Panc1 (cell line): ENCODE data around the gene PVRIG. TPM values are rescaled to one million over a fixed set of nuclear protein-coding genes. Genes with fewer than 3 reads are reported as not detected.
"Not testable (repeated sequence)": the region's sequence is repeated elsewhere in the genome, so short reads cannot be mapped to it uniquely, and the experiment has no call there.

Experiments used
- ATAC-seq: fragments of 200-7000 bp; cut with Tn5 transposase; 2 replicates; pipeline ENCODE4 v1.9.1; 2020; ENCODE audit warnings: mild to moderate bottlenecking, moderate library complexity
- BruUV-seq: library from RNA; stranded (reverse); fragments of 400-500 nt; replicated peaks from 2 replicates; lab custom pipeline; 2021; lab: Mats Ljungman, UMichigan
- CTCF ChIA-PET: fragments of 300-600 bp; sonication (Branson Sonifier 250); formaldehyde crosslinking; loops from one replicate; lab custom pipeline; 2022; ENCODE audit warnings: antibody characterized with exemption; lab: Charles Lee
- POLR2A ChIA-PET: fragments of 300-600 bp; sonication (Branson Sonifier 250); formaldehyde crosslinking; loops from one replicate; lab custom pipeline; 2022; ENCODE audit warnings: antibody characterized with exemption; lab: Charles Lee
- DNase-seq: peaks from one replicate; pipeline ENCODE4 v3.0.0-alpha.2; 2010; ENCODE audit warnings: low read depth, low spot score
- H3K27ac ChIP-seq: 2 replicates; pipeline ENCODE4 v1.5.1; 2011; ENCODE audit warnings: mild to moderate bottlenecking, low read length, inconsistent platforms
- H3K27me3 ChIP-seq: fragments of 200-500 bp; sonication (Bioruptor generic); 2 replicates; pipeline ENCODE4 v1.6.0; 2014; ENCODE audit warnings: low read length, inconsistent platforms; ENCODE audit not compliant: control insufficient read depth, insufficient read depth
- H3K36me3 ChIP-seq: fragments of 200-500 bp; sonication (Bioruptor generic); 2 replicates; pipeline ENCODE4 v1.5.1; 2014; ENCODE audit warnings: inconsistent platforms, mild to moderate bottlenecking, low read length, moderate library complexity; ENCODE audit not compliant: control insufficient read depth, insufficient read depth
- H3K4me1 ChIP-seq: 2 replicates; pipeline ENCODE4 v1.5.1; 2011; ENCODE audit warnings: inconsistent platforms, mild to moderate bottlenecking, low read length, moderate library complexity; ENCODE audit not compliant: control insufficient read depth, insufficient read depth
- H3K4me3 ChIP-seq, 2 experiments: 2 replicates each; pipeline ENCODE4 v1.5.1; 2011 to 2012; ENCODE audit warnings: low read depth in 2 of 2, low read length in 2 of 2, mild to moderate bottlenecking in 2 of 2, inconsistent platforms in 1 of 2, moderate library complexity in 1 of 2
- H3K9me3 ChIP-seq: fragments of 200-500 bp; sonication (Bioruptor generic); 2 replicates; pipeline ENCODE4 v1.5.1; 2014; ENCODE audit warnings: low read depth, mild to moderate bottlenecking, inconsistent platforms, low read length, moderate library complexity; ENCODE audit not compliant: control insufficient read depth, insufficient read depth
- CTCF ChIP-seq: fragments of 450-650 bp; IDR thresholded peaks from 2 replicates; pipeline ENCODE4 v1.5.1; 2017; ENCODE audit warnings: mild to moderate bottlenecking
- POLR2AphosphoS5 ChIP-seq: IDR thresholded peaks from 2 replicates; pipeline ENCODE4 v1.6.1; 2012; ENCODE audit warnings: mild to moderate bottlenecking, low read depth, low read length, moderate library complexity
- REST ChIP-seq, 2 experiments: IDR thresholded peaks; 2 replicates each; pipeline ENCODE4 v1.6.1; 2011 to 2012; ENCODE audit warnings: low read depth in 2 of 2, control low read depth in 1 of 2, low read length in 1 of 2, mild to moderate bottlenecking in 1 of 2, moderate library complexity in 1 of 2; ENCODE audit not compliant: insufficient read depth in 1 of 2
- SIN3A ChIP-seq: IDR thresholded peaks from 2 replicates; pipeline ENCODE4 v1.6.1; 2012; ENCODE audit warnings: low read depth, mild to moderate bottlenecking, low read length, moderate library complexity, borderline replicate concordance; ENCODE audit not compliant: insufficient read depth
- TCF7L2 ChIP-seq: IDR thresholded peaks from 2 replicates; pipeline ENCODE4 v1.6.1; 2011; ENCODE audit warnings: mild to moderate bottlenecking, low read depth, low read length, inconsistent platforms
- in situ Hi-C: cut with HindIII; loops from 2 replicates; pipeline ENCODE4 v1.10.0; 2016; ENCODE audit warnings: low sequenced_read_pairs, low pct_unique_long_range_greater_than_20kb
- intact Hi-C: fragments of 100-400 bp; cut with micrococcal nuclease; formaldehyde crosslinking; loops from one replicate; pipeline ENCODE4 v1.10.0; 2022; ENCODE audit not compliant: unreplicated experiment
- total RNA-seq: library from RNA; stranded (reverse); gene quantifications from one replicate; pipeline ENCODE4 v1.2.1, GENCODE V29; 2021; ENCODE audit not compliant: unreplicated experiment

The PVRIG gene
- total RNA-seq, 1 experiment from 2014 or later = not detected

- Histone ChIP-seq H3K36me3 (no peaks in the 10 kb centered on the region), H3K27me3 (no peaks in the 10 kb centered on the region; the same call in none of the 2 replicates), H3K4me3 (no peak overlapping the region), H3K27ac (no peak overlapping the region), H3K9me3 (no peaks in the 10 kb centered on the region), H3K4me1 (no peaks in the 10 kb centered on the region)
- TF ChIP-seq SIN3A (no peak), CTCF (no peak), POLR2AphosphoS5 (no peak), TCF7L2 (no peak), REST (IDR thresholded peaks at IDR 0.05; ENCODE audit: insufficient read depth in 1 of 2, low read depth in 2 of 2, low read length in 1 of 2) (no peak)
- ChIA-PET POLR2A (interaction anchor here (0.6 kb wide), 1 partner anchor 88 kb away, joined by 4 read pairs; no protein-coding TSS in a partner anchor), CTCF (no interaction called here)
- intact Hi-C loops (no loop called here), in situ Hi-C loops (no loop called here)
- no peak for ATAC-seq
- BruUV-seq = no TSS peak
- no peak for DNase-seq
Measured at GRCh38 chr7:100212631-100213286, 7.0 kb upstream of the PVRIG start.

GRCh38 chr7:100213672-100214071 is 6.1 kb upstream of the PVRIG start:
- ATAC-seq = no peak
- no TSS peak for BruUV-seq
- intact Hi-C loops (no loop called here), in situ Hi-C loops (no loop called here)
- Histone ChIP-seq H3K4me3 (no peak overlapping the region), H3K4me1 (no peaks in the 10 kb centered on the region), H3K9me3 (no peaks in the 10 kb centered on the region), H3K27me3 (no peaks in the 10 kb centered on the region; the same call in none of the 2 replicates), H3K27ac (no peak overlapping the region), H3K36me3 (no peaks in the 10 kb centered on the region)
- CTCF ChIA-PET = no interaction called here
- TF ChIP-seq SIN3A (no peak), POLR2AphosphoS5 (no peak), TCF7L2 (no peak), REST (IDR thresholded peaks at IDR 0.05; ENCODE audit: insufficient read depth in 1 of 2, low read depth in 2 of 2, low read length in 1 of 2) (no peak), CTCF (no peak)
- POLR2A ChIA-PET = interaction anchor here (0.6 kb wide), 1 partner anchor 89 kb away, joined by 4 read pairs; no protein-coding TSS in a partner anchor
- DNase-seq = no peak

- H3K27me3 ChIP-seq, ATAC-seq, DNase-seq, intact Hi-C loops, H3K27ac ChIP-seq, POLR2A ChIA-PET, H3K9me3 ChIP-seq, CTCF ChIA-PET, H3K4me3 ChIP-seq, H3K36me3 ChIP-seq, BruUV-seq, H3K4me1 ChIP-seq, in situ Hi-C loops: not testable (repeated sequence)
Measured at GRCh38 chr7:100214356-100214755, 5.4 kb upstream of the PVRIG start.
